GM21360 (cell line): Measurements from ENCODE around the gene LDLRAD4.

Source experiments
- ATAC-seq: cut with Tn5 transposase; IDR thresholded peaks from one replicate; pipeline ENCODE4 v1.9.1; 2021; ENCODE audit warnings: mild to moderate bottlenecking, moderate library complexity; ENCODE audit not compliant: unreplicated experiment

LDLRAD4 gene

DNA sequence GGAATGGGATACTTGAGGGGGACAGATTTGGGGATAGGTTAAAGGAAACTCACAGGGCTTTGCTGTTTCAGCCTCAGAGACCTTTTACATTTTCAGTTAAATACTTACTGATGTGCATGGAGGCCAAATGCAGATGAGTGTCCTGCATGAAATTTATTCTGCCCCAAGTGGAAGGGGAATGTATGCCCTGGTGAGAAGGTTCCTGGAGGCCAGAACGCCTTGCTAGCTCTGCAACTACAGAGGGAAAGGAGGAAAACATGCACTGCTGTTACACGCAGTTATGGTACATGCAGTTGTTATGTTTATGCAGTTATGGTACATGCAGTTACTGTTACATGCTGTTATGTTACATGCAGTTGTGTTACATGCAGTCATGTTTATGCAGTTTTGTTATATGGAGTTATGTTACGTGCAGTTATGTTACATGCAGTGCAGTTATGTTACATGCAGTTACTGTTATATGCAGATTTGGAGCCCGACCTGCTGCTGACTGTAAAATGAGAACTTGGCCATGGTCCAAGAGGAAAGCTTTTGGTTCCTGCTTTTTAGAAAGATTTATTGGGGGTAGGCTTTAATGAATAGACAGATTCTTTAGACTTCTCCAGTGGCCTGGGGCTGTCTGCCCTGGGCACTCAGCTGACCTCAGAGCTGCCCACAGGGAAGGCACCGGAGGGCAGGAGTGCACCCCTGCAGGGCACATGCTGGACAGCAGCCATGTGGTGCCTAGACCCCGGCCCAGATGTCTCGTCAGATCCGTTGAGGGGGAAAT is 84.1 kb downstream of the LDLRAD4 start:
- ATAC-seq: no peak

DNA sequence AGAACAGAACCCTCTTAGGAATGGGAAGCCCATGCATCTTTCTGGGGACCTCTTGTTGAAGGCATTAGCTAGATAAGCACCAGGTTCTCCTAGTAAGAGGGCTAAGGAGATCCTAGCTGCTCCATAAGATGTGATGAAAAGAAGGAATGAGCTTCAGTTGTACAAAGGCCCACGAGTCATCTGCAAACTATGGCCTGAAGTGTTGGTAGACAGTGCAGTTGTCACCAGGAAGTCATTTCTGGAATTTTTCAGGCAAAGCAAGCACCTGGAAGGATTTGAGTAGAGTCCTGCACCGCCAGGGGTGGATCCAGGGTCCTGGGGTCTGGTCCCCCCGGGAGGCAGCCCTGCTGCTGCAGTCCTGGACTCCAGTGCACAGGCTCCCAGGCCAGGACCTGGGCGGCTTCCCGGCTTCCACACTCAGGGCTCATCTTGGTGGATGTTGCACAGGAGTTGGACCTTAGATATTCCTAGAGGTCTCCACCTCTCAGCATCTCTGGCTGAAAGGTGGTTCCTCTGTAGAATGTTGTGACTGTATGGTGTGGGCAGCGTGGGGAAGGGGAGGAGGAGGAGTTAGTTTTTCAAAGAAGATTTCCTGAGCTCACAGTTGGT is 85.3 kb downstream of the LDLRAD4 start:
- no peak for ATAC-seq

DNA sequence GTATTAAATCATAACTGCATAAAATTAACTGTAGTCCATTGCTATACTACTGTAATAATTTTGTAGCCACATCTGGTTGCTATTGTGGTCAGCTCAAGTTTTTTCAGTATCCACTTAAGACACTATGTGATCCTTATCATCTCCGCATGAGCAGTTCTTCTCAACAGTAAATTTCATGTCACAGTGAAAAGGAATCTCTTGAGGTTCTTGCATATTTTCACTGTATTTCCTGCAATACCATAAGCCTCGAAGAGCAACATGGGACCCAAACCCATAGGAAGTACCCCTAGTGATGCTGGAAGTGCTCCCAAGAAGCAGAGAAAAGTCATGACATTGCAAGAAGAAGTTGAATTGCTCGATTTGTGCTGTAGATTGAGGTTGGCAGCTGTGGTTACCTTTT is 86.7 kb downstream of the LDLRAD4 start:
- ATAC-seq: no peak

DNA sequence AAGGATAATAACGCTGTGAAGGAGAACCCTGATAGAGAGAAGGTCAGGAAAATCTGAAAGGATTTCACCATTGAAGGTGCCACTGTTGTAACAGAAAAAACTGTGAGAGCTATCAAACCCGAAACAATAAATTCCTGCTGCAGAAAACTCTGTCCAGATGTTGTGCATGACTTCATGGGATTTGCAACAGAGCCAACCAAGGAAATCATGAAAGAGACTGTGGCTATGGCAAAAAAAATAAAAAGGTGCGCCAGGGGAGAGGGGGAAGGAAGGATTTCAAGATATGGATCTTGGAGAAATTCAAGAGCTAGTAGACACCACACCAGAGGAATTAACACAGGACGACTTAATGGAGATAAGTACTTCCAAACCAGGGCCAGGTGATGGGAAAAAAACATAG is 88.0 kb downstream of the LDLRAD4 start:
- ATAC-seq: no peak

DNA sequence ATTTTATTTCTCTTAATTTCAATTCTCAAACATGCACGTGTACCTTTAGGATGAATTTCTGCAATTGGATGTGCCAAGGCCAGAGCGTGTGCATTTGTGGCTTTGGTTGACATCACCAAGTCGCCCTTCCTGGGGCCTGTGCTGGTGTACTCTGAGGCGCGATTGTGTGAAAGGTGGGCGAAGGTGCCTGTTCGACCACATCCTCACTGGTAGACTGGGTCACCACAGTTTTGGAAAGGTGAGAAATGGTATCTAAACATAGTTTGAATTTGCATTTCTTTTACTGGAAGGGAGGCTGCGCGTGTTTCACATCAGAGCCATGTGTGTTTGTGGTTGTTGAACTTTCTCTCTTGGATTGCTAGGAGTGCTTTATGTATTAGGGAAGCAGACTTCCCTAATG is 89.8 kb downstream of the LDLRAD4 start:
- ATAC-seq: no peak

DNA sequence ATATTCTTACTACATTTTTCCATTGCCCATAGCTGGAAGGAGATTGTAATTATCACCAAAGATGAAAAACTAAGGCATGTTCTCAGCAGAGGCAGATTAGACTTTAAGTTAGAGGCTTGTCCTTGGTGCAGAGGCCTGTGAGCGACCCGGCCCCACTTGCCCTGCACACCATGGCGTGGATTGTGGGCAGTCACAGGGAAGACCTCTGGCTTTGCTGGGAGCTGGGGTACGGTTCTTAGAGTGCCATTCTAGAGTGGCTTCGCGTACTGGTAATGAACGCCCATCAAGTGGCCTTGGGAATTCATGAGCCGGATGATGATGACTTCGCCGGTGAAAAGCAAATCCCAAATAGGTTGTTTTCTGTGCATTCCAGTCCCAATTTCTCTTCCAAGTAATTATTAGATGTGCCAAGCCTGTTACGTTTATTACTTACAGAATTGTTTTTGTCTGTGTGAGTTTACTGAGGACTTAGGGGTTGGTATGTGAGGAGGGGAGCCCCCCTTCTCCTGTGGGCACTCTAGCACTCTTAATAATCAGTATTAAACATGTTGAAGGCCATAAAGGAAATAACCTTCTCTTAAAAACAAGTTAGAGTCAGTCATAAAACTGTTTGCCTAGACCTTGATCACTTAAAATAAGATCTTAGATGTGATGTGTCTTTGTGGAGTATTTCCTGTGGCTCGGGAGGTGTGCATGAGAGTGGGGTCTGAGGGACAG is 90.6 kb downstream of the LDLRAD4 start:
- no peak for ATAC-seq

DNA sequence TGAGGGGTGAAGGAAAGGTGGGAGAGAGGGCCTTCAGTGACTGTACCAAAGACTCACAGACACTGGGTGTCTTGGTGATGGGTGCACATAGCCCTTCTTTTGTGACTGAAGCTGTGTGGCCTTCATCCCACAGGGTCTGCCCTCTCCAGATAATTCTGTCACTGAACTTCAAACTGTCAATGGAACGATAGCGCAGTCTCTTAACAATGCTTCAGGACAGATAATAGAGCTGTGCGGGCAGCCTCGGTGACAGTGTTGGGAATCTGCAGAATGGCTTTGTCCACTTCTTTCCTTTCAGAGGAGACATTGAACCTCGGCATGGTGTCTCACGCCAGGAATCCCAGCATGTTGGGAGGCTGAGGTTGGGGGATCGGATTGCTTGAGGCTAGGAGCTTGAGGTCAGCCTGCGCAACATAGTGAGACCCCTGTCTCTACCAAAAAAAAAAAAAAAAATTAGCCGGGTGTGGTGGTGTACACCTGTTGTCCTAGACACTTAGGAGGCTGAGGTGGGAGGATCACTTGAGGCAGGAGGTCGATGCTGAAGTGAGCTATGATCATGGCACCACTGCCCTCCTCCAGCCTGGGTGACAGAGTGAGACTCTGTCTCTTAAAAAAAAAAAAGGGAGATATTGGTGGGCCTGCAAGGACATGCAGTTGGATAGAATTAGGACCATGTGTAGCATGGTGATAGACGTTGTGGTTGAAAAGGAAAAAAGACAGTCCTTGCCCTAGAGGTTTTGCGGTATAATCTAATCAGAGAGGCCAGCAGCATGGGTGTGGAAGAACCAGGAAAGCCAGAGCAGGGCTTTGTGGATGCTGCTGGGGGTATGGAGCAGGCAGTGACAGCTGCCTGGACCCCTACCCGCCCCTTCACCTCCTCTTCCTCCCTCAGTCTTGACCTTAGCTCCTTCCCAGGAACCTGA is 91.4 kb downstream of the LDLRAD4 start:
- no peak for ATAC-seq

DNA sequence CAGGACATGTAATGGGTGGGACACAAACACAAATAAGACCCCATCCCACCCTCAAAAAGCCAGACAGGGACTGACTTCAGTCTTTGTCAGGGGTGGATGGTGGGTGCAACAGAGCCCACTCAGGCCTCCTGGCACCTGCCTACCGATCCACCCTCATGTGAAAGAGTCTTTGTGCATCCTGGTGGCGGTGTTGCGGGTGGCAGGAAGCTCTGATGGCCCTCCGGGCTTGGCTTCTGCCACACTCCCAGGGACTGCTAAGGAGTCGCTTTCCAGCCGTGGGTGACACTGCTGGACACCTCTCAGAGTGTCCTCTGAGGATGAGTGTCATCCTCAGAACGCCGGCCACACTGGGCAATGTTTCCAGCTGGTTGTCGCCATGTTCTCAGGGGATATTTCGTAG is 92.6 kb downstream of the LDLRAD4 start:
- no peak for ATAC-seq

DNA sequence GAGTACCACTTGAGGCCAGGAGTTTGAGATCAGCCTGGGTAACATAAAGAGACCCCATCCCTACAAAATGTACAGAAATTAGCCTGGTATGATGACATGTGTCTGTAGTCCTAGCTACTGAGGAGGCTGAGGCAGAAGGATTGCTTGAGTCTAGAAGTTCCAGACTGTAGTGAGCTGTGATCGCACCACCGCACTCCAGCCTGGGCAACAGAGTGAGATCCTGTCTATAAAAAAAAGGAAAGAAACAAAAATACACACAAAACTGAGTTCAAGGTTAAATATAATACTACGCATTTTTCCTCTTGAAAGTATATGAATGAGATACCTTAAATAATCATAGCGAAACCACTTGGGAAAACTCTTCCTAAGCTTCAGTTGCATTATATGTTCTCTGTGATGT is 94.0 kb downstream of the LDLRAD4 start:
- ATAC-seq: no peak

DNA sequence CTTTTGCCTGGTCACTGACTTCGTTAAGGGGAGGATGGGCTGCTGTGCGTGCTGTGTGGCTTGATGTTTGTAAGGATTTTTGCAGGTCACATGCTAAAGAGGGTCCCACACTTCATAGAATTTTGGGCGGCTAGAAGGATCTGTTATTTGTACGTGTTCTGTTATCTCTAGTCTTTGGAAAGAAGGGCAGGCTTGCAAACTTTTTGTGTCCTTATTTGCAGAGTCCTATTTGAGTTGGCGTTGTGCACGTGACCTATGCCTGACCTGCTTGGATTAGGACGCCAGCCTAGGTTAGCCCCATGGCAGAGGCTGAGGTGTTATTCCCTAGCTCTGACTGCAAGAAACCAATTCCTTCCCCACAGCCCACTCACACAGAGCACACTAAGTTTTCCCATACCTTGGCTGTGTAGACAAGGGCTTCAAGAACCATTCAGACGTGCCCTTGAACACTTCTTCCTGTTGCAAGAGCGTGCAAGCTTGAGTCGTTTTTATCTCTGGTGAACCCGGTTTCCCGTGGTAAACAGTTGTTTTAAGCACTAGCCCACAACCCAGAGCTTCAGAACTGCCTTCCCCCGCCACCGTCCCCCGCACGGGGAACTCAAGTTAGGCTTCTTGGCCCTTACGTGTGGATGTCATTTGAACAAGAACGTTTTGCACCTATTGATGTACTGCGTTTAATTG is 94.6 kb downstream of the LDLRAD4 start:
- ATAC-seq: no peak

DNA sequence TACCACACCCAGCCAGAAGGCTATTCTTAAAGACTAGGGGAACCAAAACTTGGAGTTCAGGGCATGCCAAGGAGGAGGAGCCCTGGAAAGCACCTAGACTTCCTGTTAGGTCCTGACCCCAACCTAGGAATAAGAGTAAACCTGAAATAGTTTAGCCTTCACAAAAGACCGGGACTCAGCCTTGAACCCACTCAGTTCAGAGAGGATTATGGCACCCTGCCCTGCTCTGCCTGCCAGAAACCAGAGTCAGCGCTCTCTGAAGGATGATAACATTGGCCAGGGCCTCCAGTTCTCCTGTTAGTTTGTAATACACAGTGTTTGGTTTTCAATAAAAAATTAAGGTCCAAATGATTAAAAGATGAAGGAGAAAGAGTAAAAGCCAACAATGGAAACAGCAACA is 96.4 kb downstream of the LDLRAD4 start:
- no peak for ATAC-seq

DNA sequence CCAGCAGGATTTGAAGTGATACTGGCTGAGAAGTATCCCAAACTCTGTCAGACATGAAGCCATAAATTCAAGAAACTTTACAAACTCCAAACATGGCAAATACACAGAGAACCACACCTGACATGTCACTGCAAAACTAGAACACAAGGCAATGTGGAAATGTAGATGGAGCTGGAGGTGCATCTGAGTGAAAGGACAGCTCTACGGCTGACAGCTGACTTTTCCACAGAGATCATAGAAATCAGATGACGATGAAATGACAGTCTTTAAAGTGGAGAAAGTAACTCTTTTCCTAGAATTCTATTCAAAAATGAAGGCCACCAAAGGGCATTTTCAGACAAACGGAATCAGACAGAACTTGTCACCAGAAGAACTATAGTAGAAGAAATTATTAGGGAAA is 97.5 kb downstream of the LDLRAD4 start:
- no peak for ATAC-seq

DNA sequence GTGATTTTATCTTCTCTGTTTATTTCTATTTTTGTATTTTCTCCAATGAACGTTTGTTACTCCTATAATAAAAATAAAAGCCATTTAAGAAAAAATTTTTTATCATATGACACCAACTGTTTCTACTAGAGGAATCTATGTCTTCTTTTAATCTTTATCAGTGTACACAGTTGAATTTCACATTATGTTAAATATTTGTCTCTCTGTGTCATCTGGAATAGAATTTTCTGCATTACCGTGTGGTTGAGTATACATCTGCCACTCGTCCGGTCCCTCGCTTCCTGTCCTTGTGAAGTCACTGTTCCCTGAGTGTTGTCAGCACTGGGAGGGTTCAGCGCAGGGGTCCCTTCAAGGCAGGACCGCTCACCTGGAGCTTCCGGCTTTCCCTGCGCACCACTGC is 99.2 kb downstream of the LDLRAD4 start:
- no peak for ATAC-seq

DNA sequence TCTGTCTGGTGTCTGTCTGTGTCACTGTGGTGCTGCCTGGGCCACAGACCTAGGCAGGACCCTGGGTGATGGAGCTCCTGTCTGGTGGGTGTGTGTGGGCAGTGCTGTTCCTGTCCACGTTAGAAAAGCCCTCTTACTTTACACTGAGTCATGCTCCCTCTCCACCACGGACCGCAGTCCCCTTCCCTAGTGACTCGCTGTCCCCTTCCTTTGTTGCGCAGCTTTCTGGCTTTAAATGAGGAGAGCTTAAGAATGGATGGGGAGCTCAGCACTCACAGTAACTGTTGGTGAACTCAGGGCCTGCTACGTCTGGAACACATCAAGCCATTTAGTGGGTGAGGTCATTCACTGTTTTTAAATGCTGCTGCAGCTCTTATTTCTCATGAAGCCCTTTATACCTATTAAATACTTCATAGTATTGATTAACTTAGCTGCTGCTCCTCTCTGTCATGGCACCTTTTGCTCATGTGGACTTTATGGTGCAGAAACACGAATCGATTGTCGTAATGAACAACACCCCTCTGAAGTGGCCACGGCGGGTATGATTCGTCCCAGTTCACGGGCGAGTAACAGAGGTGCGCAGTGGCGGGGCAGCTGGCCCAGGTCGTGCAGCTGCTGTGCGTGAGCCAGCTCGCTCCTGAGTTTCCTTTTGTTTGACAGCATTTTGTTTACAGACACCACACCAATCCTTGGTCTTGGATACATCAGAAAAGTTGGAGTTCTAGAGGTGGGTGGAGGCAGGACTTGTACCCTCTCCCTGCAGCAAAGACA is 100.4 kb downstream of the LDLRAD4 start:
- no peak for ATAC-seq

DNA sequence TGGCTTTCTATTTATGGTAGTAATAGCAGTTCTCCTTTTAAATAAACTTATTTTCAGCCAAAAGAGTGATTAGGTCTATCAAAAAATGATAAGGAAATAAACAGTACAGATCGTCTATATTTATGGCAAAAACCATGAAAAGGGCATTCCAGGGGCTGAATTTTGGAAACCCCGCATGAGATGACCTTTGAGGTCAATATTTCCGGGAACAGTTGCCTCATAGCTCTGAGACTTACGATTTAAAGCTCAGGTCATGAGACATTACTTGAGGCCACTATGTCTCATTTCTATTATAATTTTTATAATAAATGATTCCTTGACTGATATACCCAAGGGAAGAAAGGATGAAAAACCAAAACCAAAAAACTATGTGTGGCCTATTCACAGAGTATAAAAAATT is 101.1 kb downstream of the LDLRAD4 start:
- ATAC-seq: no peak

DNA sequence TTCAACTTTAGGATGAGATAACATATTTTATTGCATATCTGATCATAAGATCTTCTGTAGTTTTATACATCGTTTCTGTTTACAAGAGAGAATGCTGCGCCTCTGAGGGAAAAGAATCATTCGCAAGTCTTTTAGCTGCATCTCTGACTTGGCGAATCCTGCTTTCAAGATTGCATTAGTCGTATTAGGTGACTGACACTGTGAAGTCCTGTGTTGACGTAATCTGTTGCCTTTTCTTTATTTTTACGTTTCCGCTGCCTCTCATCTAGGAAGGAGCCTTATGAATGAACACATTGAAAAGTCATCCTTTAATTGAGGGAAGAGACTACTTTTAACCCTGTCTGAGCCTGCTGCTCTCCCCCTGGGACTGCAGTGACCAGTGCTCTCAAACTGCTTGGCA is 101.5 kb downstream of the LDLRAD4 start:
- no peak for ATAC-seq

DNA sequence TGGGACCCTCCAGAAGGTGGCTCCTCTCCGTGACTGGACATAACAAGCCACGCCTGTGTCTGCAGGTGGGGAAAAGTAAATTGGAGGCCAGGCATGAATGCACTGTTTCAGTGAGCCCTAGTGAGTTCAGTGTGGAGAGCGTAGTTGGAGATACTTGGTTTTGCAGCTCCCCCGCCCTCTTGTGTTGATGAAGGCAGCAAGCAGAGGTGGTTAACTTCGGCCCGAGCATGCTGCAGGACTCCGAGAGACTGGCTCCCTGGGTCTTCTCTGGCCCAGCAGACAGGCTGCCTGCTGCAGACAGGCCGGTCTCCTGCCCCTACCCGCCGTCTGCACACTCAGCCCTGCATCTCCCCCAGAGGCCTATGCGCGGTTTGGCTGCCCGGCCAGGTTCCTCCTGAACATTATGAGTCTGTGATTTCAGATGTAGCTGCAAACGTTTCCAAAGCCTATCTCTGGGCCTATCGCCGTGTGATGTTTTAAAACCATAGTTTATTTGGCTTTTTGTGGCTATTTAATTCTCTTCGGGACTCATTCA is 102.4 kb downstream of the LDLRAD4 start:
- ATAC-seq: no peak

DNA sequence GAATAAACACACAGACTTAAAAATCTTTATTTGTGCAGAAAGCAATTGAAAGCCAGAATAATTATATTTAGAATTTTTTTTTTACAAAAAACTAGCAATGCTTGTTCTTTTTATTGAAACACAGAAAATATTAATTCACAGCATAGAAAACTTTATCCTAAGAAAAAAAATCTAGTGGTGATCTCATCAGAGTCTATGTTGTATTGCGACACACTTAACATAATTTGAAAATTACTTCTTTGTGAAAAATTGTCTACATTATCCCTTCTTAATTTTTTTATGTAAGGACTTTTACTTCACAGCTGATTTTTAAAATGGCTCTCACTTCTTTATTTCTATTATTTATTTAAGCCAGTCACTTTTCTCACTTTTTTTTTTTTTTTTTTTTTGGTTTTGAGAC is 103.4 kb downstream of the LDLRAD4 start:
- ATAC-seq: no peak

DNA sequence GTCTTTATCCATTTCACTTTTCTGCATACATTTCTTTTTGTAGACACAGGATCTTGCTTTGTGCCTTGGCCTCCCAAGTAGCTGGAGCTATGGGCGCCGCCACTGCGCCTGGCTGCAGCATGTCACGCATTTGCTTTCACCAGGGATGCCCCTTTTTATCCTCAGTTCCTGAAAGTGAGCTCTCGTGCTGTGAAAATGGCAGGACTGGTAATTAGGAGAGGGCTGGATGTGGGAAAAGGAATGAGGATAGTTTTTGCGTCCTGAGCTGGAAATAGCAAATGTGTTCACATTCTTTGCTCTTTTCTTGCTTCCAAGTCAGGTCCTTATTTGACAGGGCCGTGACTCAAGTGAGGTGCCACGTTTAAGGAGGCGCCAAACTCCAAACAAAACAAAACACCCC is 104.6 kb downstream of the LDLRAD4 start:
- ATAC-seq: no peak

DNA sequence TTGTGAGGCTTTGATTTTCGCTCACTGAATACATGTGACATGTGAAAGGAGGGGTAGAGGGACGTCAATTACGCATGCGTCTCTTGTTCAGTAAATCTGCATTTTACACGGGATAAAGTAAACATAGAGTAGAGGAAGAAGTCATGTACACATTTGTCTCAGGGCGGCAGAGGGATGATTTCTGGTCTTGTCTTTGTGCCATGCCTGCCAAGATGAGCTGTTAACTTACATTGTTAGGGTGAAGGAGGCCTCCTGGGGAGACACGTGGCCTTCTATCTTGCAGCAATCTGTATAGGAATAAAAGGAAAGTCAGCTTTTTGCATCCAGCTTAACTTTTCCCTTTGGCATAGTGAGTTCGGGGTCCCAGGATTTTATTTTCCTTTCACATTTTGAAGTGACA is 106.3 kb downstream of the LDLRAD4 start:
- no peak for ATAC-seq
